Activated CD8-positive, alpha-beta T cell treated with anti-CD3 and anti-CD28 coated beads for 36 hours (primary cell): ENCODE results near the gene CARD14. TPM values are rescaled to one million over a fixed set of nuclear protein-coding genes. Genes with fewer than 3 reads are reported as not detected.
"Not testable (repeated sequence)": the region's sequence is repeated elsewhere in the genome, so short reads cannot be mapped to it uniquely, and the experiment has no call there.

Source experiments
- ATAC-seq: fragments of 200-7000 bp; cut with Tn5 transposase; one replicate; pipeline ENCODE4 v1.10.0; 2021; ENCODE audit warnings: mild to moderate bottlenecking, moderate library complexity
- CTCF ChIA-PET: fragments of 350-600 bp; sonication (Branson Sonifier 250); formaldehyde crosslinking; loops from one replicate; lab custom pipeline; 2021; ENCODE audit warnings: antibody characterized with exemption; lab: Charles Lee
- POLR2A ChIA-PET: fragments of 350-600 bp; sonication (Branson Sonifier 250); formaldehyde crosslinking; loops from one replicate; lab custom pipeline; 2021; ENCODE audit warnings: antibody characterized with exemption; lab: Charles Lee
- DNase-seq: peaks from one replicate; pipeline ENCODE4 v3.0.0-alpha.2; 2020
- H3K27ac Mint-ChIP-seq: one replicate; pipeline ENCODE4 v1.8.0; 2021; ENCODE audit warnings: mild to moderate bottlenecking, mixed read lengths
- H3K27me3 Mint-ChIP-seq: one replicate; pipeline ENCODE4 v1.8.0; 2021; ENCODE audit warnings: mixed read lengths
- H3K36me3 Mint-ChIP-seq: one replicate; pipeline ENCODE4 v1.8.0; 2021; ENCODE audit warnings: low read depth, mixed read lengths
- H3K4me1 Mint-ChIP-seq: one replicate; pipeline ENCODE4 v1.8.0; 2021; ENCODE audit warnings: low read depth, mixed read lengths
- H3K4me3 Mint-ChIP-seq: one replicate; pipeline ENCODE4 v1.8.0; 2021; ENCODE audit warnings: mild to moderate bottlenecking, moderate library complexity, mixed read lengths
- H3K9me3 Mint-ChIP-seq: one replicate; pipeline ENCODE4 v1.8.0; 2021; ENCODE audit warnings: mixed read lengths
- CTCF ChIP-seq: fragments of 200-600 bp; IDR thresholded peaks from one replicate; pipeline ENCODE4 v1.8.0; 2022; ENCODE audit warnings: antibody characterized with exemption, mild to moderate bottlenecking
- intact Hi-C: fragments of 100-400 bp; cut with micrococcal nuclease; formaldehyde crosslinking; loops from one replicate; pipeline ENCODE4 v1.10.0; 2022
- total RNA-seq, 2 experiments: library from RNA; stranded (reverse); gene quantifications; one replicate each; pipeline ENCODE4 v1.2.3, GENCODE V29; 2021

CARD14 gene
- total RNA-seq, 2 experiments from 2014 or later = 0.11 to 0.50 TPM

GRCh38 chr17:80243526-80244433, 74.0 kb downstream of the CARD14 start:
- no peaks in the 10 kb centered on the region for H3K36me3 Mint-ChIP-seq
- H3K27ac Mint-ChIP-seq = no peak overlapping the region
- H3K4me1 Mint-ChIP-seq = no peaks in the 10 kb centered on the region
- TF ChIP-seq CTCF = no peak
- DNase-seq (no peak), ATAC-seq (no peak)
- H3K4me3 Mint-ChIP-seq = no peak overlapping the region
- CTCF ChIA-PET = interaction anchor here (1.1 kb wide), 1 partner anchor 9 kb away, joined by 3 read pairs; no protein-coding TSS in a partner anchor
- H3K27me3 Mint-ChIP-seq = no peaks in the 10 kb centered on the region
- POLR2A ChIA-PET = no interaction called here
- no peaks in the 10 kb centered on the region for H3K9me3 Mint-ChIP-seq
- intact Hi-C loops = no loop called here

- intact Hi-C loops, H3K9me3 Mint-ChIP-seq, H3K4me1 Mint-ChIP-seq, H3K36me3 Mint-ChIP-seq, DNase-seq, H3K27me3 Mint-ChIP-seq, H3K4me3 Mint-ChIP-seq, ATAC-seq, H3K27ac Mint-ChIP-seq, POLR2A ChIA-PET: not testable (repeated sequence)
- CTCF ChIA-PET = interaction anchor here (1.1 kb wide), 1 partner anchor 9 kb away, joined by 3 read pairs; no protein-coding TSS in a partner anchor
Measured at GRCh38 chr17:80244448-80244847, 74.6 kb downstream of the CARD14 start.

- intact Hi-C loops = no loop called here
- Mint-ChIP-seq H3K27ac (no peak overlapping the region), H3K36me3 (no peaks in the 10 kb centered on the region), H3K4me1 (no peaks in the 10 kb centered on the region), H3K27me3 (no peaks in the 10 kb centered on the region), H3K9me3 (no peaks in the 10 kb centered on the region), H3K4me3 (no peak overlapping the region)
- DNase-seq = no peak
- no peak for ATAC-seq
- ChIA-PET POLR2A (interaction anchor here (1.0 kb wide), 2 partner anchors 8 to 27 kb away, joined by 3 read pairs; no protein-coding TSS in a partner anchor), CTCF (no interaction called here)
- no peak for TF ChIP-seq CTCF
Measured at GRCh38 chr17:80244871-80245509, 75.2 kb downstream of the CARD14 start.

GRCh38 chr17:80245566-80246265, 75.9 kb downstream of the CARD14 start:
- H3K4me1 Mint-ChIP-seq = no peaks in the 10 kb centered on the region
- no peak overlapping the region for H3K4me3 Mint-ChIP-seq
- intact Hi-C loops = no loop called here
- no peaks in the 10 kb centered on the region for H3K9me3 Mint-ChIP-seq
- no peaks in the 10 kb centered on the region for H3K27me3 Mint-ChIP-seq
- DNase-seq (no peak), ATAC-seq (no peak)
- ChIA-PET POLR2A (interaction anchor here (1.0 kb wide), 2 partner anchors 9 to 27 kb away, joined by 3 read pairs; no protein-coding TSS in a partner anchor), CTCF (no interaction called here)
- no peak for TF ChIP-seq CTCF
- no peak overlapping the region for H3K27ac Mint-ChIP-seq
- no peaks in the 10 kb centered on the region for H3K36me3 Mint-ChIP-seq

- Mint-ChIP-seq H3K27me3 (no peaks in the 10 kb centered on the region), H3K36me3 (no peaks in the 10 kb centered on the region), H3K4me3 (no peak overlapping the region), H3K4me1 (no peaks in the 10 kb centered on the region), H3K9me3 (no peaks in the 10 kb centered on the region), H3K27ac (no peak overlapping the region)
- intact Hi-C loops = no loop called here
- DNase-seq (no peak), ATAC-seq (no peak)
- TF ChIP-seq CTCF = no peak
- ChIA-PET POLR2A (interaction anchor here (1.0 kb wide), 2 partner anchors 9 to 28 kb away, joined by 3 read pairs; no protein-coding TSS in a partner anchor), CTCF (no interaction called here)
Measured at GRCh38 chr17:80246266-80246681, 76.4 kb downstream of the CARD14 start.
